Measurements from ENCODE around the gene BTK.

Gene BTK

GRCh38 chrX:101385795-101386541, at the start of gene BTK:
BTK (minus strand) TSS chrX:101386191; CDS start chrX:101375284, 10,907 bp downstream.
- DNase-seq = peak; percentile 86

- peak; percentile 39 for DNase-seq
Observed at GRCh38 chrX:101430457-101431078, 44.6 kb upstream of the BTK start.

- no peak for DNase-seq
Observed at GRCh38 chrX:101429934-101430333, 43.9 kb upstream of the BTK start.

GRCh38 chrX:101427954-101428353, 42.0 kb upstream of the BTK start:
- DNase-seq = no peak

- DNase-seq = no peak
Observed at GRCh38 chrX:101419489-101419888, 33.5 kb upstream of the BTK start.

GRCh38 chrX:101417981-101418841, 32.2 kb upstream of the BTK start:
- DNase-seq = no peak

- peak; percentile 47 for DNase-seq
Observed at GRCh38 chrX:101417190-101417589, 31.2 kb upstream of the BTK start.

- DNase-seq = no peak
Observed at GRCh38 chrX:101416691-101417090, 30.7 kb upstream of the BTK start.

GRCh38 chrX:101415180-101416145, 29.5 kb upstream of the BTK start:
- peak; percentile 83 for DNase-seq

- DNase-seq = no peak
Observed at GRCh38 chrX:101411984-101412383, 26.0 kb upstream of the BTK start.

- no peak for DNase-seq
Observed at GRCh38 chrX:101410461-101410860, 24.5 kb upstream of the BTK start.

- no peak for DNase-seq
Observed at GRCh38 chrX:101409043-101409442, 23.1 kb upstream of the BTK start.

GRCh38 chrX:101408532-101408841, 22.5 kb upstream of the BTK start:
- peak; percentile 68 for DNase-seq

- peak; percentile 98 for DNase-seq
Observed at GRCh38 chrX:101407748-101408531, 21.9 kb upstream of the BTK start, which contains the start of the genes GLA and HNRNPH2. GLA (minus strand) TSS chrX:101407925; CDS start chrX:101407903, 22 bp downstream. HNRNPH2 (plus strand) TSS chrX:101408222; CDS start chrX:101411989, 3,767 bp downstream.

GRCh38 chrX:101407167-101407747, 21.3 kb upstream of the BTK start:
- no peak for DNase-seq

- no peak for DNase-seq
Observed at GRCh38 chrX:101399825-101400224, 13.8 kb upstream of the BTK start.

GRCh38 chrX:101398694-101399093, 12.7 kb upstream of the BTK start:
- no peak for DNase-seq

- no peak for DNase-seq
Observed at GRCh38 chrX:101397779-101398178, 11.8 kb upstream of the BTK start.

GRCh38 chrX:101395789-101396188, 9.8 kb upstream of the BTK start:
- DNase-seq = no peak

- no peak for DNase-seq
Observed at GRCh38 chrX:101394372-101394771, 8.4 kb upstream of the BTK start.

Measured in hematopoietic multipotent progenitor cell treated with erythropoietin and hydrocortisone succinate and interleukin-3 and kit ligand, for 8 days (in vitro differentiated cells).